SU-DHL-6 (cell line): ENCODE measurements around the gene RABL6.

Source experiments
- H2AFZ ChIP-seq: fragments of 200-600 bp; sonication (generic); 2 replicates; pipeline ENCODE4 v1.6.1; 2014; ENCODE audit warnings: low read depth, mild to moderate bottlenecking, moderate library complexity, mixed read lengths, antibody characterized with exemption, low read length; ENCODE audit not compliant: severe bottlenecking
- H3F3A ChIP-seq: fragments of 200-600 bp; shearing (Covaris generic); 2 replicates; pipeline ENCODE4 v1.6.0; 2016; ENCODE audit warnings: antibody characterized with exemption, mild to moderate bottlenecking; ENCODE audit not compliant: insufficient read depth
- H3K27ac ChIP-seq: fragments of 200-600 bp; sonication (generic); 2 replicates; pipeline ENCODE4 v1.5.1; 2016; ENCODE audit warnings: low read depth, mild to moderate bottlenecking, low read length, moderate library complexity, mixed read lengths
- H3K27me3 ChIP-seq: fragments of 200-600 bp; sonication (generic), shearing (Covaris generic); 2 replicates; pipeline ENCODE4 v1.6.0; 2014; ENCODE audit warnings: mild to moderate bottlenecking, low read length
- H3K36me3 ChIP-seq: fragments of 200-600 bp; sonication (generic); 2 replicates; pipeline ENCODE4 v1.6.1; 2014; ENCODE audit warnings: mild to moderate bottlenecking, low read length, mixed read lengths
- H3K4me2 ChIP-seq: fragments of 300-600, 200-600 bp; shearing (Covaris generic), sonication (generic); 2 replicates; pipeline ENCODE4 v1.6.0; 2014; ENCODE audit warnings: low read length, low read depth, mild to moderate bottlenecking; ENCODE audit not compliant: poor library complexity, severe bottlenecking
- H3K4me3 ChIP-seq: fragments of 200-600 bp; sonication (generic); 2 replicates; pipeline ENCODE4 v1.5.1; 2014; ENCODE audit warnings: antibody characterized with exemption, low read length, mild to moderate bottlenecking, mixed read lengths; ENCODE audit not compliant: insufficient read depth, poor library complexity, severe bottlenecking
- H3K79me2 ChIP-seq: fragments of 200-600 bp; sonication (generic); 2 replicates; pipeline ENCODE4 v1.6.1; 2014; ENCODE audit warnings: mild to moderate bottlenecking, low read length, moderate library complexity; ENCODE audit not compliant: insufficient read depth
- H3K9ac ChIP-seq: fragments of 200-600 bp; sonication (generic); 2 replicates; pipeline ENCODE4 v1.7.0; 2014; ENCODE audit warnings: mild to moderate bottlenecking, low read length
- H3K9me2 ChIP-seq: fragments of 200-600 bp; sonication (generic); replicated peaks from 2 replicates; pipeline ENCODE4 v1.6.1; 2014; ENCODE audit warnings: low read length; ENCODE audit not compliant: insufficient read depth
- H3K9me3 ChIP-seq: fragments of 200-600 bp; sonication (generic); 2 replicates; pipeline ENCODE4 v1.6.1; 2014; ENCODE audit warnings: low read length, mixed read lengths; ENCODE audit not compliant: insufficient read depth
- H4K20me1 ChIP-seq: fragments of 200-600 bp; sonication (generic); 2 replicates; pipeline ENCODE4 v1.6.1; 2014; ENCODE audit warnings: low read depth, mild to moderate bottlenecking, antibody characterized with exemption, low read length, moderate library complexity, mixed read lengths
- CTCF ChIP-seq: fragments of 200-600 bp; sonication (generic); IDR thresholded peaks from one replicate; pipeline ENCODE4 v1.5.1; 2017; ENCODE audit warnings: antibody characterized with exemption, mild to moderate bottlenecking, low read length, moderate library complexity; ENCODE audit not compliant: insufficient read depth, poor library complexity, severe bottlenecking
- EZH2phosphoT487 ChIP-seq: fragments of 200-600 bp; sonication (generic), shearing (Covaris generic); conservative IDR thresholded peaks from 2 replicates; pipeline ENCODE4 v1.6.1; 2018; ENCODE audit warnings: mild to moderate bottlenecking, antibody characterized with exemption, low read length, moderate library complexity, mixed read lengths

The RABL6 gene

GRCh38 chr9:136857166-136857565, 49.4 kb downstream of the RABL6 start:
- Histone ChIP-seq H3K79me2 (no peaks in the 10 kb centered on the region), H3F3A (no peaks in the 10 kb centered on the region), H3K9me2 (no peaks in the 10 kb centered on the region), H2AFZ (no peak overlapping the region), H3K9me3 (no peaks in the 10 kb centered on the region), H3K36me3 (no peaks in the 10 kb centered on the region), H3K27me3 (no peaks in the 10 kb centered on the region), H3K4me2 (no peak overlapping the region), H3K9ac (no peak overlapping the region), H4K20me1 (no peaks in the 10 kb centered on the region), H3K27ac (no peak overlapping the region), H3K4me3 (no peak overlapping the region)
- TF ChIP-seq CTCF, result no peak
- no peak for TF ChIP-seq EZH2phosphoT487

GRCh38 chr9:136857581-136858412, 50.0 kb downstream of the RABL6 start:
- Histone ChIP-seq H3K27ac (no peak overlapping the region), H3K9me2 (no peaks in the 10 kb centered on the region), H2AFZ (no peak overlapping the region)

GRCh38 chr9:136858452-136858843, 50.7 kb downstream of the RABL6 start:
- Histone ChIP-seq H4K20me1 (no peaks in the 10 kb centered on the region), H3K4me3 (no peak overlapping the region), H2AFZ (no peak overlapping the region), H3K27me3 (no peaks in the 10 kb centered on the region), H3K79me2 (no peaks in the 10 kb centered on the region), H3F3A (no peaks in the 10 kb centered on the region), H3K27ac (no peak overlapping the region), H3K36me3 (no peaks in the 10 kb centered on the region), H3K4me2 (no peak overlapping the region), H3K9ac (no peak overlapping the region), H3K9me2 (no peaks in the 10 kb centered on the region), H3K9me3 (no peaks in the 10 kb centered on the region)
- TF ChIP-seq EZH2phosphoT487, result no peak
- no peak for TF ChIP-seq CTCF

More at GRCh38 chr9:136857581-136858412, 50.0 kb downstream of the RABL6 start:
- H3K36me3 ChIP-seq, result no peaks in the 10 kb centered on the region
- no peaks in the 10 kb centered on the region for H3K9me3 ChIP-seq
- H3K4me3 ChIP-seq, result no peak overlapping the region
- H3K4me2 ChIP-seq, result no peak overlapping the region
- no peaks in the 10 kb centered on the region for H4K20me1 ChIP-seq
- H3F3A ChIP-seq, result no peaks in the 10 kb centered on the region
- H3K9ac ChIP-seq, result no peak overlapping the region
- no peaks in the 10 kb centered on the region for H3K79me2 ChIP-seq
- no peak for TF ChIP-seq CTCF
- no peak for TF ChIP-seq EZH2phosphoT487
- H3K27me3 ChIP-seq, result no peaks in the 10 kb centered on the region
